ENCODE data around the gene CDIP1. TPM values are rescaled to one million over a fixed set of nuclear protein-coding genes. Genes with fewer than 3 reads are reported as not detected.

CDIP1 gene
- total and polyA plus RNA-seq, 4 donors: 4.4 to 18.6 (median 12.0) TPM

DNA sequence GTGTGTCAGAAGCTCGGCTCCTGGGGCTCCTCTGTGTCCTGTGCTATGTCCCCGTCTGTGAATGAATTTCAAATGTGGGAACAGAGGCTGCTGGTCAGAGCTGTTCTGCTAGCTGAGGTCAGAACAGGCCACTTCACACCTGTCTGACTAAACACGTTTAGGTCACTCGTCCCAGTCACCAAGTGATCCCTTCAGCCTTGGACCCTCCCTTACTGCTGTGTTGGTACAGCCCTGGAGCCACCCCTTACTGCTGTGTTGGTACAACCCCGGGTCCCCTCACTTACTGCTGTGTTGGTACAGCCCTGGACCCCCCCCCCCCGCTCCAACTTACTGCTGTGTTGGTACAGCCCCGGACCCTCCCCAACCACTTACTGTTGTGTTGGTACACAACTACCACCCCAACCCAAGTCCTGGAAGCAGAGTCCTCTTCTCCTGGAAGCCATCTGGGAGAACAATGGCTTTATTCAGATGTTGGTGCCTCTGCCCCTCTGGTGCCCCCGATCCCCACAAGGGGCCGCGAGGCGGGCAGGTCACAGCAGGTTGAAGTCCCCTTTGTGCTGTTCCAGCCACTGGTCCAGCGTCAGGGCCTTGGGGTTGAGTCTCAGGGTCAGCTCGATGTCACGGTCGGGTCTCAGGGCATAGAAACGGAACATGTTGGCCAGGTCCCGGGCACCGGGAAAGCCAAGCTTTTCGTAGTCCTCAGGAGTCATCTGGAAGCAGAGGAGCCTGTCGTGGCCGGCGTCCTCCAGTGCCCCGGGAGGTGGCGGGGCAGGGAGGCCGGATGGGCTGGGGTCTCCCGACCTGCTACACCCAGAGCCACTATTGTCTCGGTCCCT, 77.1 kb downstream of the CDIP1 start:
- DNase-seq (ENCODE audit: low spot score): no peak
- Histone ChIP-seq H3K9ac (ENCODE audit: low read depth in 1 of 2, low read length in 2 of 2) (no peak overlapping the region), H3K27ac (ENCODE audit: low read depth in 1 of 2, low read length in 2 of 2) (no peak overlapping the region), H3K4me3 (ENCODE audit: low read depth in 1 of 3, low read length in 3 of 3) (no peak overlapping the region), H3K4me1 (ENCODE audit: control insufficient read depth in 4 of 4, insufficient read depth in 4 of 4, low read length in 3 of 4) (peaks cover 5 to 13% (median 7%) of the 10 kb centered on the region in 4 donors), H3K9me3 (ENCODE audit: control insufficient read depth in 4 of 4, low read length in 3 of 4) (no peaks in the 10 kb centered on the region), H3K27me3 (ENCODE audit: control insufficient read depth in 4 of 4, insufficient read depth in 4 of 4, low read length in 3 of 4) (no peaks in the 10 kb centered on the region), H3K36me3 (ENCODE audit: control insufficient read depth in 4 of 4, insufficient read depth in 3 of 4, low read depth in 1 of 4, low read length in 3 of 4) (peaks cover 12 to 34% (median 22%) of the 10 kb centered on the region in 4 donors)
- TF ChIP-seq RAD21 (IDR thresholded peaks at IDR 0.05) (no peak), RXRA (IDR thresholded peaks at IDR 0.05) (no peak)
- TF ChIP-seq, protein P1, sequence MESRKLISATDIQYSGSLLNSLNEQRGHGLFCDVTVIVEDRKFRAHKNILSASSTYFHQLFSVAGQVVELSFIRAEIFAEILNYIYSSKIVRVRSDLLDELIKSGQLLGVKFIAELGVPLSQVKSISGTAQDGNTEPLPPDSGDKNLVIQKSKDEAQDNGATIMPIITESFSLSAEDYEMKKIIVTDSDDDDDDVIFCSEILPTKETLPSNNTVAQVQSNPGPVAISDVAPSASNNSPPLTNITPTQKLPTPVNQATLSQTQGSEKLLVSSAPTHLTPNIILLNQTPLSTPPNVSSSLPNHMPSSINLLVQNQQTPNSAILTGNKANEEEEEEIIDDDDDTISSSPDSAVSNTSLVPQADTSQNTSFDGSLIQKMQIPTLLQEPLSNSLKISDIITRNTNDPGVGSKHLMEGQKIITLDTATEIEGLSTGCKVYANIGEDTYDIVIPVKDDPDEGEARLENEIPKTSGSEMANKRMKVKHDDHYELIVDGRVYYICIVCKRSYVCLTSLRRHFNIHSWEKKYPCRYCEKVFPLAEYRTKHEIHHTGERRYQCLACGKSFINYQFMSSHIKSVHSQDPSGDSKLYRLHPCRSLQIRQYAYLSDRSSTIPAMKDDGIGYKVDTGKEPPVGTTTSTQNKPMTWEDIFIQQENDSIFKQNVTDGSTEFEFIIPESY (IDR thresholded peaks at IDR 0.05): no peak
- TF ChIP-seq, protein P2, sequence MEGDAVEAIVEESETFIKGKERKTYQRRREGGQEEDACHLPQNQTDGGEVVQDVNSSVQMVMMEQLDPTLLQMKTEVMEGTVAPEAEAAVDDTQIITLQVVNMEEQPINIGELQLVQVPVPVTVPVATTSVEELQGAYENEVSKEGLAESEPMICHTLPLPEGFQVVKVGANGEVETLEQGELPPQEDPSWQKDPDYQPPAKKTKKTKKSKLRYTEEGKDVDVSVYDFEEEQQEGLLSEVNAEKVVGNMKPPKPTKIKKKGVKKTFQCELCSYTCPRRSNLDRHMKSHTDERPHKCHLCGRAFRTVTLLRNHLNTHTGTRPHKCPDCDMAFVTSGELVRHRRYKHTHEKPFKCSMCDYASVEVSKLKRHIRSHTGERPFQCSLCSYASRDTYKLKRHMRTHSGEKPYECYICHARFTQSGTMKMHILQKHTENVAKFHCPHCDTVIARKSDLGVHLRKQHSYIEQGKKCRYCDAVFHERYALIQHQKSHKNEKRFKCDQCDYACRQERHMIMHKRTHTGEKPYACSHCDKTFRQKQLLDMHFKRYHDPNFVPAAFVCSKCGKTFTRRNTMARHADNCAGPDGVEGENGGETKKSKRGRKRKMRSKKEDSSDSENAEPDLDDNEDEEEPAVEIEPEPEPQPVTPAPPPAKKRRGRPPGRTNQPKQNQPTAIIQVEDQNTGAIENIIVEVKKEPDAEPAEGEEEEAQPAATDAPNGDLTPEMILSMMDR (IDR thresholded peaks at IDR 0.05; ENCODE audit: low read depth, low read length, missing input control): no peak
- 90% methylated on average over 27 of the region's 27 CpGs for WGBS

DNA sequence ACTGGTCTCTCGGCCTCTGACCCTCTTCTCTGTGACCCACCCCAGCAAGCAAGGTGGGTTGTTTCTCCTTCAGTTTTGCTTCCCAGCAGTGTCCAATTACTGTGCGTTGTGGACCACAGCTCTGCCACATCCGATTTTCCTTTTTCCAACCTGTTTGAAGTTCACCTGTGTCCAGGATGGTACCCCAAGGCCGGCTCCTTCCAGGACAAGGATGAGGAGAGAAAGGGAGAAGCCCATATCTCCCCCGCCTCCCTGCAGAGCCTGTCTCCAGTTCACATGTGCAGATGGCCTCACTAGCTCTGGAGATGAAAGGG, 77.7 kb downstream of the CDIP1 start:
- Histone ChIP-seq H3K4me3 (ENCODE audit: low read depth in 1 of 3, low read length in 3 of 3) (no peak overlapping the region), H3K27ac (ENCODE audit: low read depth in 1 of 2, low read length in 2 of 2) (no peak overlapping the region), H3K4me1 (ENCODE audit: control insufficient read depth in 4 of 4, insufficient read depth in 4 of 4, low read length in 3 of 4) (peaks cover 5 to 13% (median 7%) of the 10 kb centered on the region in 4 donors), H3K36me3 (ENCODE audit: control insufficient read depth in 4 of 4, insufficient read depth in 3 of 4, low read depth in 1 of 4, low read length in 3 of 4) (peaks cover 14 to 34% (median 25%) of the 10 kb centered on the region in 4 donors), H3K27me3 (ENCODE audit: control insufficient read depth in 4 of 4, insufficient read depth in 4 of 4, low read length in 3 of 4) (no peaks in the 10 kb centered on the region), H3K9ac (ENCODE audit: low read depth in 1 of 2, low read length in 2 of 2) (no peak overlapping the region), H3K9me3 (ENCODE audit: control insufficient read depth in 4 of 4, low read length in 3 of 4) (no peaks in the 10 kb centered on the region)
- WGBS: 92% methylated on average over 5 of the region's 5 CpGs
- TF ChIP-seq, protein P2 (IDR thresholded peaks at IDR 0.05; ENCODE audit: low read depth, low read length, missing input control): no peak
- no peak for TF ChIP-seq SP1 (IDR thresholded peaks at IDR 0.05)
- TF ChIP-seq HNF4G (IDR thresholded peaks at IDR 0.05): no peak
- DNase-seq (ENCODE audit: low spot score): no peak

Other genes starting within 250 kb of the CDIP1 start
- gene GLIS2, start 222.7 kb downstream of the CDIP1 start, total RNA-seq: 1 to 10 TPM; 1.0 to 1.2 TPM
- gene GLIS2, start 222.7 kb downstream of the CDIP1 start, polyA plus RNA-seq: 1 to 10 TPM in 1 of 2 donors, under 1 TPM in 1; 0.68 to 1.4 TPM
- 10 to 100 TPM; 14.0 to 23.8 TPM for gene PAM16, start 187.5 kb downstream of the CDIP1 start, total RNA-seq
- gene PAM16, start 187.5 kb downstream of the CDIP1 start, polyA plus RNA-seq: 10 to 100 TPM; 35.3 to 70.5 TPM
- gene VASN, start 166.9 kb downstream of the CDIP1 start, total RNA-seq: 10 to 100 TPM; 19.7 to 22.7 TPM
- gene VASN, start 166.9 kb downstream of the CDIP1 start, polyA plus RNA-seq: 10 to 100 TPM in 1 of 2 donors, 1 to 10 TPM in 1; 6.2 to 26.9 TPM
- 10 to 100 TPM; 16.0 to 21.5 TPM for gene CORO7, start 122.2 kb downstream of the CDIP1 start, total RNA-seq
- gene CORO7, start 122.2 kb downstream of the CDIP1 start, polyA plus RNA-seq: 10 to 100 TPM in 1 of 2 donors, 1 to 10 TPM in 1; 7.3 to 10.0 TPM
- gene DNAJA3, start 112.9 kb downstream of the CDIP1 start, total RNA-seq: 10 to 100 TPM; 39.6 to 86.3 TPM
- gene DNAJA3, start 112.9 kb downstream of the CDIP1 start, polyA plus RNA-seq: 10 to 100 TPM; 57.2 to 73.9 TPM
- gene NMRAL1, start 64.1 kb downstream of the CDIP1 start, total RNA-seq: 10 to 100 TPM; 20.1 to 21.8 TPM
- gene NMRAL1, start 64.1 kb downstream of the CDIP1 start, polyA plus RNA-seq: 10 to 100 TPM; 34.8 to 45.4 TPM
- 10 to 100 TPM; 11.4 to 45.7 TPM for gene HMOX2, start 62.4 kb downstream of the CDIP1 start, total RNA-seq
- gene HMOX2, start 62.4 kb downstream of the CDIP1 start, polyA plus RNA-seq: 10 to 100 TPM; 77.3 to 81.5 TPM
- under 1 TPM; 0.09 to 0.25 TPM for gene C16orf96, start 17.6 kb upstream of the CDIP1 start, total RNA-seq
- under 1 TPM; 0.06 to 0.07 TPM for gene C16orf96, start 17.6 kb upstream of the CDIP1 start, polyA plus RNA-seq
- gene UBALD1, start 76.1 kb upstream of the CDIP1 start, total RNA-seq: 1 to 10 TPM; 4.5 to 6.9 TPM
- gene UBALD1, start 76.1 kb upstream of the CDIP1 start, polyA plus RNA-seq: 10 to 100 TPM in 1 of 2 donors, 1 to 10 TPM in 1; 8.2 to 22.4 TPM
- 10 to 100 TPM; 15.9 to 35.7 TPM for gene MGRN1, start 86.1 kb upstream of the CDIP1 start, total RNA-seq
- gene MGRN1, start 86.1 kb upstream of the CDIP1 start, polyA plus RNA-seq: 10 to 100 TPM; 21.9 to 29.9 TPM
- gene NUDT16L1, start 154.8 kb upstream of the CDIP1 start, total RNA-seq: 10 to 100 TPM; 22.4 to 40.3 TPM
- gene NUDT16L1, start 154.8 kb upstream of the CDIP1 start, polyA plus RNA-seq: 10 to 100 TPM; 32.3 to 43.4 TPM
- gene ANKS3, start 195.5 kb upstream of the CDIP1 start, total RNA-seq: 10 to 100 TPM in 1 of 2 donors, 1 to 10 TPM in 1; 4.1 to 14.0 TPM
- 1 to 10 TPM; 4.0 to 5.3 TPM for gene ANKS3, start 195.5 kb upstream of the CDIP1 start, polyA plus RNA-seq
- under 1 TPM; 0.42 to 0.70 TPM for gene DNAAF8, start 195.8 kb upstream of the CDIP1 start, total RNA-seq
- under 1 TPM; 0.33 to 0.75 TPM for gene DNAAF8, start 195.8 kb upstream of the CDIP1 start, polyA plus RNA-seq
- gene ZNF500, start 228.4 kb upstream of the CDIP1 start, total RNA-seq: 1 to 10 TPM; 5.9 to 7.4 TPM
- 1 to 10 TPM; 3.0 to 4.0 TPM for gene ZNF500, start 228.4 kb upstream of the CDIP1 start, polyA plus RNA-seq
- not detected for gene SEPTIN12, start 249.6 kb upstream of the CDIP1 start, total RNA-seq
- gene SEPTIN12, start 249.6 kb upstream of the CDIP1 start, polyA plus RNA-seq: not detected